ENCODE results near the gene C2orf72. TPM values are rescaled to one million over a fixed set of nuclear protein-coding genes. Genes with fewer than 3 reads are reported as not detected.
"Not testable (repeated sequence)": the region's sequence is repeated elsewhere in the genome, so short reads cannot be mapped to it uniquely, and the experiment has no call there.

Gene C2orf72
- total RNA-seq, 1 donor from 2014 or later = not detected

- no peak for DNase-seq (ENCODE audit: low read depth in 2 of 2)
These were observed 23.5 kb upstream of the C2orf72 start for GRCh38 chr2:231013820-231014219.

GRCh38 chr2:231015478-231015877 lies 21.8 kb upstream of the C2orf72 start:
- DNase-seq (ENCODE audit: low read depth in 2 of 2) = no peak

DNA sequence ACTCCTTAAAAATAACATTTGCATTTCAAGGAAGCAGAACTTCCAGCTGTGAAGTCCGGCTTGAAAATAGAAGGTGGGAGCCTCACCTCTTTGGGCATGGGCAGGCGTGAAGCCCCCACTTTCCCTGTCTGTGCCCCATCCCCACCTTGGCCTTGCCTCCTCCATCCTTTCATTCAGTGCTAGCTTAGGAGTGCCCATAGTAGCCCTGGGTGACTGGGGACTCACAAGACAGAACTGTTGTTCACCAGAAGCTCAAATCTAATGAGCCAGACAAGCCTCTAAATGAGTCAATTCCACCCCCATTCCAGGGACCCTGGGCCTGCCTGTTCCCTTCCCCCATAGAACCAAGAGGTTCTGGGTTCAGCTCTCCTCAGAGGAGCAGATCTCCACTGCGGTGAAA lies 21.4 kb upstream of the C2orf72 start:
- no peak for DNase-seq (ENCODE audit: low read depth in 2 of 2)

DNA sequence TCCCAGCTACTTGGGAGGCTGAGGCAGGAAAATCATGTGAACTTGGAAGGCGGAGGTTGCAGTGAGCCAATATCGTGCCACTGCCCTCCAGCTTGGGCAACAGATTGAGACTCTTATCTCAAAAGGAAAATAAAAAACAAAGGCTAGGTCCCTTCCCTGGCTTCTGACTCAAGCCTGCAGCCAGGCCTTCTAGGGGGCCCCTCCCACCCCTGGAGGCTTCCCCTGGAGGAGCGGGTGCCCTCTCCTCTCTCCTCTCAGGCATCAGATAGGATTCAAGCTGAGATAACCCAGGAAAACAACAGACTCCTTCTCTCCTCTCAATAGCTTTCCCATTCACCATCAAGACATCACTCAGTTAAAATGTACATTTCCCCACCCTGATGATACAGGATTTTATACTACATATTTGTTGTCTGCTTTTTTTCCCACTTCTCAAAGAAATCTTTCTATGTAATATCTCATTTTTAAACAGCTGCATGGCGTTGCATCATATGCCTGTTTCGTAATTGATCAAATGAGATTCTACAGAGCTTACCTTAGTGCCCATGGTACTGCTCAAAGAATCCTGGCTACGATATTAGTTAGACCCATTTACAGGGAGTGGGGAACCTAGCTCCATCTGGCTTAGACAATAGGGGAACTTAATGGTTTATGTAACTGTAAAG lies 20.6 kb upstream of the C2orf72 start:
- DNase-seq (ENCODE audit: low read depth in 2 of 2) = no peak

- DNase-seq (ENCODE audit: low read depth in 2 of 2) = no peak
These were observed 20.1 kb upstream of the C2orf72 start for GRCh38 chr2:231017231-231017598.

DNA sequence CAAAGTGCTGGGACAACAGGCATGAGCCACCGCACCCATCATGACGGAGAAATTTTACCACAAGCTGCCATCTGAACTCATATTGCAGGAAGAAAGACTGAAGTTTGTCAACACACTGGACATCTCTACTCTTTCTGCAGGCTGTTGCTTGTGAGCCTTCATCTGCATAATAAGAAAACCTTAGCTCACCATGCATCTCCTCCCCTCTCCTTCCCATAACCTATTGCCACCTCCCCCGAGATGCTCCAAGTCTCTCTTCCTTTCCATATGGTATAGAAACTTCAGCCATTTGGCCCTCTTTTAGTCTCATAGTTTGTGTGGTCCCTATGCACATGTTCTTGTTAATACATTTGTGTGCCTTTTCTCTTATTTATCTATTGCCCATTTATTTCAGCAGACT lies 19.1 kb upstream of the C2orf72 start:
- no peak for DNase-seq (ENCODE audit: low read depth in 2 of 2)

DNA sequence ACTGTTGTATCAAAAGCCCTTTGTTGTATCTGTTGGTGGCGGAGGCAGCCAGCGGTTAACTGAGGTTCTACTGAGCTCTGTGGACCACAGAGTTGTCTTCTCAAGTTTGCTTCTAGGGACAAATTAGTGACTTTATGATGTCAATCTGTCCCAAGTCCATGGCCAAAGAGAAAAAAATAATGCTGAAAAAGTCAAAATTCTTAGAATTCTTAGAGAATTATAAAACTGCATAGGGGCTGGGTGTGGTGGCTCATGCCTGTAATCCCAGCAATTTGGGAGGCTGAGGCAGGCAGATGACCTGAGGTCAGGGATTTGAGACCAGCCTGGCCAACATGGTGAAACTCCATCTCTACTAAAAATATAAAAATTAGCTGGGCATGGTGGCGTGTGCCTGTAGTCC lies 12.3 kb upstream of the C2orf72 start:
- DNase-seq (ENCODE audit: low read depth in 2 of 2) = not testable (repeated sequence)

DNA sequence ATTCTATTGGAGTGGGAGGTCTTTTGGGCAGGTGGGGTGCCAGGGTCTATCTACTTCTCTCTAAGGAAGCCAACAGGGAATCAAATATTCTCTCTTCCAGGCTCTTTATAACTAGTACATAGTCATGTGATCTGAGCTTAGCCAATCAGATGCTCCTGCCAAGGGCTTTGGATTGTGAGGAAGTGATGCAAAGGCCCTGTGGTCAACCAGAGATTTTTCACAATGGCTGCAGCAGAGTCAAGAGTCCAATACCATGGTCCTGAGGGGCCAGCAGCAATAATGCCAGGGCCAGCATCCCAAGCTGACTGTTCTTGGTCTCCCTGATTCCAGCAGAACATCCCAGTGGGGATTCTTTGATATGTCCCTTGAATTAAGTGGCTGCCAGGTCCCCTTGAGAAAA lies 8.4 kb upstream of the C2orf72 start:
- DNase-seq (ENCODE audit: low read depth in 2 of 2) = no peak

DNA sequence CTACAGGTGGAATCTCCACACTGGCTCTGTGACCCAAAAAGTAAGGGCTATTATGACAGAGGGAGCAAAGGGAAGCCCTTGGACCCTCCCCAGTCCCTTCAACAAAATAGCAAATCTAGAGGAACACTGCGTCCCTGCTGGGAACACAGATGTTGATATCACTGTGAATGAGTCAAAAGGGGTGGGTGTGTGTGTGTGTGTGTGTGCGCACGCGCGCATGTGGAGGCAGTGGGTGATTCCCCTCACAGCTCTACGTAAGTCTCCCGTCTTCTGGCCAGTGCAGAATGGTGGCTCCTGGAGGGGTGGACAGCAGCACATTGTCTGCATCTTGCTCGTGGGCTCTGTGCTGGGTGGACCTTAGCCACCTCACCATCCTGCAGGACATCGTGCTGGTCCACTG lies 7.8 kb upstream of the C2orf72 start:
- DNase-seq (ENCODE audit: low read depth in 2 of 2) = no peak

GRCh38 chr2:231030725-231031124 lies 6.6 kb upstream of the C2orf72 start:
- DNase-seq (ENCODE audit: low read depth in 2 of 2) = no peak

GRCh38 chr2:231032575-231033140 lies 4.7 kb upstream of the C2orf72 start:
- no peak for DNase-seq (ENCODE audit: low read depth in 2 of 2)

GRCh38 chr2:231033147-231034132 lies 3.9 kb upstream of the C2orf72 start:
- DNase-seq (ENCODE audit: low read depth in 2 of 2) = no peak

DNA sequence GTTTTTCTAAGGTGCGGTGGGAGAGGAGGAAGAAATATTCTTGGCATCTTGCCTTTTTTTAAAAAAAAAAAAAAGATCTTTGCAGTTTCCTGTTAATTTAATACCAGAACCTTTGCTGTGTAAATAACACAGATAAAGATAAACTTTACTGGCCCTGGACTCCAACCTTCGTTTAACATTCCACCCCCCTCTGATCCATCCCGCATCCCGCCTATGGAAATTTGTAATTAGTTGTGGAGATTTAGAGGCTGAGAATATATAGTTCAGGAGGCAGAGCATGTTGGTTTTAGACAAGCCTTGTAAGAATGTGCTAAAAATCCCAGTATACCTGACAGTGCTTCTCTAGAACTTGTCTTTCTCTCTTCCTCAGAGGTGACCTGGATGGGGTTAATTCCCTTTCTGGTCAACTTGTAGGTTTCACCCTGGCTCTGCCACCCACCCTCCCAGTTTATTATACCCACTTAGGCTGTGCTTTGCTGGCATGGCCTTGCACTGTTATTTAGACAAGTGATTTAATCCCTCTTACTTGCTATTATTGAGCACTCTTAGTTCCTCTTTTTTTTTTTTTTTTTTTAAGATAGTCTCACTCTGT lies 2.9 kb upstream of the C2orf72 start:
- no peak for DNase-seq (ENCODE audit: low read depth in 2 of 2)

- DNase-seq (ENCODE audit: low read depth in 2 of 2) = no peak
These were observed 1.2 kb upstream of the C2orf72 start for GRCh38 chr2:231036131-231036530.

DNA sequence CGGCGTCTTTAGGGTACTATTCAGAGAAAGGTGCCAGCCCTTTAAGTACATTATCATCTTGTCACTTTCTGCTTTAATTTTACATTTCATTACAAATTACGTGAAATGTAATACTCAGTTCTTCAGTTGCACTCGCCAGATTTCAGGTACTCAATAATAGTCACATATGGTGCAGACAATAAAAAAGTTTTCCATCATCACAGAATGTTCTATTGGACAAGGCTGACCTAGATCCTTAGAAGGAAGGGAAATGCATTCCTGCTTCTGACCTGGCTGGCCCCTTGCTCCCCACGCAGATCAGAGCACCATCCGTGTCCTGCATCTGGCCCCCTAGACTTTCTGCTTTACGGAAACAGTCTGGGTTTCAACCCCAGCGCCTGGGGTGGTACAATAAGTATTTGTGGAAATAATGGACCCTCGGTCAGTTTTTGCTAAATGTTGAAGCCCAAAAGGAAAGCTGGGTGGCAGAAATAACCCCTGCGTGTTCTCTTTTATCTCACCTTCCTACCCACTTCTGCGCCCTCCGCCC lies 681 bp upstream of the C2orf72 start:
- no peak for DNase-seq (ENCODE audit: low read depth in 2 of 2)

GRCh38 chr2:231037731-231038482 lies 584 bp downstream of the C2orf72 start:
- DNase-seq (ENCODE audit: low read depth in 2 of 2) = peak in 1 of 2 donors; percentile 31

DNA sequence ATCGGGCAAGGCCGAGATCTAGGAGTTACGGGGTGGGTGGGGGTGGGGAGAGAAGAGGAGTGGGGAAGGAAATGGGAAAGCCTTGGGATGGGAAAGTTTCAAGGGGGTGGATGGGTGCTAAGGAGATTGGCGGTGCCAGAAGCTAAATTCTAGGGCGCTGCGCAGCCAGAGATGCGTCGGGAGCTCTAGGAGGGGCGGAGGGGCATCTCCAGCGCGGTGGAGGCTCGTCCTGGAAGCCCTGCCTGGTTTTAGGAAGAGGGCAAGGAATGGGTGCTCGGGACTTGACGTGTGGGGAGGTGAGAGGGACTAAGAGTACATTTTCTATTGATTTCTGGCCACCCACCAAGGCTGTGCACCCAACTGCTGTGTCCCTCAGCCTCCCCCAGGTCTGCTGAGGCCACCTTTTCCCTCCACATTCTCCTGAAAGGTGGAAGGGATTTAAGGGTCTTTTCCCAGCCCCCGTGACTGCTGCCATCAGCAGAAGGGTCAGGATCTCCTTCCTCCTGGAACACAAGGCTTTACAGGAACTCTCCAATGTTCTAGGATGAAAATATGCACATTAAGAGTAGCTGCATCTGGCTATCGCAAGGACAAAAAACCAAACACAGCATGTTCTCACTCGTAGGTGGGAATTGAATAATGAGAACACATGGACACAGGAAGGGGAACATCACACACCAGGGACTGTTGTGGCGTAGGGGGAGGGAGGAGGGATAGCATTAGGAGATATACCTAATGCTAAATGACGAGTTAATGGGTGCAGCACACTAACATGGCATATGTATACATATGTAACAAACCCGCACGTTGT lies 1.4 kb downstream of the C2orf72 start:
- DNase-seq (ENCODE audit: low read depth in 2 of 2) = no peak

- DNase-seq (ENCODE audit: low read depth in 2 of 2) = no peak
These were observed 2.0 kb downstream of the C2orf72 start for GRCh38 chr2:231039294-231039664.

DNA sequence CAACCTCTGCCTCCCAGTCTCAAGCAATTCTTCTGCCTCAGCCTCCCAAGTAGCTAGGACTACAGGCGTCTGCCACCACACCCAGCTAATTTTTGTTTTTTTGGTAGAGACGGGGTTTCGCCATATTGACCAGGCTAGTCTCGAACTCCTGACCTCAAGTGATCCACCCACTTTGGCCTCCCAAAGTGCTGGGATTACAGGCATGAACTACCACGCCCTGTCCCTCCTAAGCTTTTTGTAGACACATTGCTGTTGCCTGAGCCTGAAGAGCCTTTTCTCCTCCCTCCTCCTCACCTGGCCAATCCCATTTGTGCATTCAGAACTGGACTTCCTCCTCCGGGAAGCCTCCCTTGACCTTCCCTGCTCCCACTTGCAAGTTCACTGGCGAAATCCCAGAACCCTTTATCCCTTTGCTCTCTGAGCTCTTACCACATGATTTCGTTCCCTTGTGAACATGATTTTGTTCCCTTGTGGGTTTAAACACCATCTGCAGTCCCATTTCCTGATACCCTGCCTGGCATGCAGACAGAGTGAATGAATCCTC lies 2.6 kb downstream of the C2orf72 start:
- peak; percentile 35 to 61 for DNase-seq (ENCODE audit: low read depth in 2 of 2)

Measured in dermis microvascular lymphatic vessel endothelial cell (primary cell).